HL-60 (cell line): ENCODE measurements around the gene PRRT1.

Source experiments
- DNase-seq, 2 experiments: peaks; one replicate each; pipeline ENCODE4 v3.0.0-alpha.2; 2010 to 2020; ENCODE audit warnings: low read depth in 1 of 2, low spot score in 1 of 2
- H3K27ac ChIP-seq: fragments of 250-450 bp; sonication (Bioruptor Pico); replicated peaks from 2 replicates; pipeline ENCODE4 v1.5.1; 2020; ENCODE audit warnings: mild to moderate bottlenecking, moderate library complexity
- H3K27me3 ChIP-seq: fragments of 250-450 bp; sonication (Bioruptor Pico); 2 replicates; pipeline ENCODE4 v1.5.1; 2021; ENCODE audit warnings: mild to moderate bottlenecking, moderate library complexity; ENCODE audit not compliant: insufficient read depth, poor library complexity, severe bottlenecking
- H3K4me3 ChIP-seq: replicated peaks from 2 replicates; pipeline ENCODE4 v1.5.1; 2011; ENCODE audit warnings: mild to moderate bottlenecking, control low read depth, low read length; ENCODE audit not compliant: insufficient read depth
- CTCF ChIP-seq: IDR thresholded peaks from one replicate; pipeline ENCODE4 v1.5.1; 2011; ENCODE audit warnings: low read length, control low read depth, inconsistent platforms; ENCODE audit not compliant: insufficient read depth
- GABPA ChIP-seq: IDR thresholded peaks from 2 replicates; pipeline ENCODE4 v1.6.1; 2012; ENCODE audit warnings: low read depth
- POLR2AphosphoS5 ChIP-seq: IDR thresholded peaks from 2 replicates; pipeline ENCODE4 v1.6.1; 2012; ENCODE audit warnings: low read depth
- REST ChIP-seq: IDR thresholded peaks from 2 replicates; pipeline ENCODE4 v1.6.1; 2012; ENCODE audit warnings: low read depth; ENCODE audit not compliant: insufficient replicate concordance
- SPI1 ChIP-seq: IDR thresholded peaks from 2 replicates; pipeline ENCODE4 v1.6.1; 2012; ENCODE audit warnings: low read depth, mild to moderate bottlenecking, borderline replicate concordance

Gene PRRT1

GRCh38 chr6:32167761-32168262 is 16.1 kb upstream of the PRRT1 start:
- H3K4me3 ChIP-seq, result no peak overlapping the region
- no peak overlapping the region for H3K27ac ChIP-seq
- DNase-seq, result no peak
- no peaks in the 10 kb centered on the region for H3K27me3 ChIP-seq
- TF ChIP-seq SPI1 (no peak), POLR2AphosphoS5 (no peak), GABPA (no peak), CTCF (no peak), REST (no peak)

- Histone ChIP-seq H3K27ac (no peak overlapping the region), H3K4me3 (no peak overlapping the region), H3K27me3 (no peaks in the 10 kb centered on the region)
- TF ChIP-seq SPI1, result no peak
- no peak for TF ChIP-seq CTCF
- TF ChIP-seq REST, result no peak
- no peak for TF ChIP-seq GABPA
- TF ChIP-seq POLR2AphosphoS5, result no peak
- no peak for DNase-seq
Measured at GRCh38 chr6:32167154-32167760, 15.5 kb upstream of the PRRT1 start.

- Histone ChIP-seq H3K4me3 (no peak overlapping the region), H3K27ac (no peak overlapping the region), H3K27me3 (no peaks in the 10 kb centered on the region)
- DNase-seq, result no peak
- TF ChIP-seq REST (no peak), SPI1 (no peak), POLR2AphosphoS5 (no peak), CTCF (no peak), GABPA (no peak)
Measured at GRCh38 chr6:32166411-32167061, 14.8 kb upstream of the PRRT1 start.
